Measurements from ENCODE around the gene MLLT10.
"Not testable (repeated sequence)": the region's sequence is repeated elsewhere in the genome, so short reads cannot be mapped to it uniquely, and the experiment has no call there.

MLLT10 gene

GRCh38 chr10:21529032-21529910 is 4.8 kb upstream of the MLLT10 start:
- DNase-seq: no peak

DNA sequence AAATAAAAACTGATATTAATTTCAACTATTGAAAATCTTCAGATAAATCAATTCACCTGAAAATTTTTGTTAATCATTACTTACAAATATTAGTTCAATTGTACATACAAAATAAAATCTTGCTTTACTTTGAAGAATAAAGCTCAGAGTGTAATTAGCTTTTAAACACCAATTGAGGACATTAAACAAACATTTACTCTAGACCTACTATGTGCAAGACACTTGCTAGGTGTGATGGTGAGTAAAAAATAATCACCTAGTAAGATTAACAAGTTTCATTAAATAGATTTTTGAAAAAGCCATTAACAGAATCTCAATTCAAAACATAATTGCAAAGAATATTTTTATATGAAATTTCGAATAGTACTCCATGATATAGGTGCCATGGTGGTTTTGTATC is 3.9 kb upstream of the MLLT10 start:
- DNase-seq: no peak

- no peak for DNase-seq
These were observed 3.4 kb upstream of the MLLT10 start for GRCh38 chr10:21530641-21531040.

GRCh38 chr10:21531164-21531563 is 2.9 kb upstream of the MLLT10 start:
- no peak for DNase-seq

- no peak for DNase-seq
These were observed 1.2 kb upstream of the MLLT10 start for GRCh38 chr10:21532694-21533466.

GRCh38 chr10:21534280-21534586 is 201 bp downstream of the MLLT10 start:
- no peak for DNase-seq

- peak; percentile 38 for DNase-seq
These were observed 817 bp downstream of the MLLT10 start for GRCh38 chr10:21534604-21535493.

- DNase-seq: no peak
These were observed 1.5 kb downstream of the MLLT10 start for GRCh38 chr10:21535494-21535965.

DNA sequence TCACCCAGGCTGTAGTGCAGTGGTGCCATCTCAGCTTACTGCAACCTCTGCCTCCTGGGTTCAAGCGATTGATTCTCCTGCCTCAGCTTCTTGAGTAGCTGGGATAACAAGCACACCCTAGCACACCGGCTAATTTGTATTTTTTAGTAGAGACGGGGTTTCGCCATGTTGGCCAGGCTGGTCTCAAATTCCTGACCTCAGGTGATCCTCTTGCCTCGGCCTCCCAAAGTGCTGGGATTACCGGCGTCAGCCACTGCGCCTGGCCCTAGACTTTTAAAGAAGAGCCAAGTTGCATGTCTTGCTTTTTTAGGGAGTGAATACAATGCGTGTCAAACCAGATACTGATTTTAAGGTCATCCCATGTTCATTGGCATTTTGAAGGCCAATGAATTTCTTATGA is 1.9 kb downstream of the MLLT10 start:
- DNase-seq: not testable (repeated sequence)

DNA sequence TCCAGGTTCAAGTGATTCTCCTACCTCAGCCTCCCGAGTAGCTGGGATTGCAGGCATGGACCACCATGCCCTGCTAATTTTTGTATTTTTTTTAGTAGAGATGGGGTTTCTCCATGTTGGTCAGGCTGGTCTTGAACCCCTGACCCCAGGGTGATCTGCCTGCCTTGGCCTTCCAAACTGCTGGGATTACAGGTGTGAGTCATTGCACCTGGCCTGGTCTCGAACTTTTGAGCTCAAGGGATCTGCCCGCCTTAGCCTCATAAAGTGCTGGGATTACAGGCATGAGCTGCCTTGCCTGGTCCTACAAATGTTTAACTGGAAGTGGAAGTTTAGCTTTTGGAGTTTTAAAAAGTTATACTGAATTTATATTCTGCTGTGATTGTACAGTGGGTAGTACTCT is 2.8 kb downstream of the MLLT10 start:
- no peak for DNase-seq

GRCh38 chr10:21540701-21541100 is 6.7 kb downstream of the MLLT10 start:
- not testable (repeated sequence) for DNase-seq

- DNase-seq: no peak
These were observed 13.2 kb downstream of the MLLT10 start for GRCh38 chr10:21547246-21547645.

- no peak for DNase-seq
These were observed 18.6 kb downstream of the MLLT10 start for GRCh38 chr10:21552638-21553037.

GRCh38 chr10:21556527-21556926 is 22.5 kb downstream of the MLLT10 start:
- no peak for DNase-seq

GRCh38 chr10:21558984-21559383 is 25.0 kb downstream of the MLLT10 start:
- DNase-seq: not testable (repeated sequence)

GRCh38 chr10:21570761-21571521 is 36.9 kb downstream of the MLLT10 start:
- no peak for DNase-seq

DNA sequence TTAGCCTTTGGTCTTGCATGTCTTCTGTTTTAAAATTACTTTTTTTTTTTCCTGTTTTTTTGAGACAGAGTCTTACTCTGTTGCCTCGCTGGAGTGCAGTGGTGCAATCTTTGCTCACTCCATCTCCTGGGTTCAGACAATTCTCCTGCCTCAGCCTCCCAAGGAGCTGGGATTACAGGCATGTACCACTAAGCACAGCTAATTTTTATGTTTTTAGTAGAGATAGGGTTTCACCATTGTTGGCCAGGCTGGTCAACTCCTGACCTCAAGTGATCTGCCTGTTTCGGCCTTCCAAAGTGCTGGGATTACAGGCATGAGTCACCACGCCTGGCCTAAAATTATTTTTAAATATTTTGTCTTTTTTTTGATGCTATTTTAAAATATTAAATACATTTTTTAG is 38.5 kb downstream of the MLLT10 start:
- no peak for DNase-seq

- not testable (repeated sequence) for DNase-seq
These were observed 40.5 kb downstream of the MLLT10 start for GRCh38 chr10:21574514-21574913.

DNA sequence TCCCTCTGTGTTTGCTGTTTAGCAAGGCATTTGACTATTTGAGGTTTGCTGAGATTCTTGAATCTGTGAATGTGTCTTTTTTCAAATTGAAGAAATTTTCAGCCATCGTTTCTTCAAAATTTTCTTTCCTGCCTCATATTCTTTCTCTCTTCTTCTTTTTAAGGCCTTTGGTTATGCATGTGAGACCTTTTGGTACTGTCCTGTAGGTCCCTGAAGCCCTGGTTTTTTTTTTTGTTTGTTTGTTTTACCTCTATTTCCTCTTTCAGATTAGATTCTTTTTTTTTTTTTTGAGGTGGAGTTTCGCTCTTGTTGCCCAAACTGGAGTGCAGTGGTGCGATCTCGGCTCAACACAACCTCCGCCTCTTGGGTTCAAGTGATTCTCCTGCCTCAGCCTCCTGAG is 45.3 kb downstream of the MLLT10 start:
- no peak for DNase-seq

DNA sequence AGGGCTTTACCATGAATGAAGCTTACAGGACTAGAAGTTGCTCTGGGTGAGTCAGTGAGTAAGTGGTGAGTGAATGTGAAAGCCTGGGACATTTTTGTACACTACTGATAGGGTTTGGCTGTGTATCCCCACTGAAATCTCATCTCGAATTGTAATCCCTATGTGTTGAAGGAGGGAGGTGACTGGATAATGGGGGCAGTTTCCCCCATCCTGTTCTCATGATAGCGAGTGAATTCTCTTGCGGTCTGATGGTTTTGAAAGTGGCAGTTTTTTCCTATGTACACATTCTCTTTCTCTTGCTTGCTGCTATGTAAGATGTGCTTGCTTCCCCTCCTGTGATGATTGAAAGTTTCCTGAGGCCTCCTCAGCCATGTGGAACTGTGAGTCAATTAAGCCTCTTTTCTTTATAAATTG is 47.4 kb downstream of the MLLT10 start:
- DNase-seq: peak; percentile 47

GRCh38 chr10:21584834-21585530 is 51.0 kb downstream of the MLLT10 start:
- no peak for DNase-seq

DNA sequence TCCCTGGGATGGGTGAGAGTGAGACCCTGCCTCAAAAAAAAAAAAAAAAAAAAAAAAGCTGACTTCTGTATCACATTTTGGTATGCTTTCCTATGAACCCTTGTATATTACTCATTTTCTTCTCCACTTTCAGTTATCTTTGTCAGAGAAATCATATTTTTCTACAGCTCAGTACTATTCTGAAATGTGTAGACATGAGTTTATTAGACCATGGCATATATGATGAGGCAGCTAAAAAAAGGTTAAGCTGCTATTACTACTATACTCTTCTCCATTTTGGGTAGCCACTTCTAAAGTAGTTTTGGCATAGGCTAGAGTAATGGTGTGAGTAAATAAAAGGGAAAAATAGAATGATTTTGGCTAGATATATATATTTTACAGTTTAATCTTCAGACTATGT is 53.4 kb downstream of the MLLT10 start:
- no peak for DNase-seq
